GM19372 (cell line): Measurements from ENCODE around the gene CNGA3.
"Not testable (repeated sequence)": the region's sequence is repeated elsewhere in the genome, so short reads cannot be mapped to it uniquely, and the experiment has no call there.

Source experiments
- ATAC-seq: cut with Tn5 transposase; IDR thresholded peaks from one replicate; pipeline ENCODE4 v1.9.1; 2021; ENCODE audit warnings: mild to moderate bottlenecking, low read depth, moderate library complexity; ENCODE audit not compliant: unreplicated experiment

The CNGA3 gene

DNA sequence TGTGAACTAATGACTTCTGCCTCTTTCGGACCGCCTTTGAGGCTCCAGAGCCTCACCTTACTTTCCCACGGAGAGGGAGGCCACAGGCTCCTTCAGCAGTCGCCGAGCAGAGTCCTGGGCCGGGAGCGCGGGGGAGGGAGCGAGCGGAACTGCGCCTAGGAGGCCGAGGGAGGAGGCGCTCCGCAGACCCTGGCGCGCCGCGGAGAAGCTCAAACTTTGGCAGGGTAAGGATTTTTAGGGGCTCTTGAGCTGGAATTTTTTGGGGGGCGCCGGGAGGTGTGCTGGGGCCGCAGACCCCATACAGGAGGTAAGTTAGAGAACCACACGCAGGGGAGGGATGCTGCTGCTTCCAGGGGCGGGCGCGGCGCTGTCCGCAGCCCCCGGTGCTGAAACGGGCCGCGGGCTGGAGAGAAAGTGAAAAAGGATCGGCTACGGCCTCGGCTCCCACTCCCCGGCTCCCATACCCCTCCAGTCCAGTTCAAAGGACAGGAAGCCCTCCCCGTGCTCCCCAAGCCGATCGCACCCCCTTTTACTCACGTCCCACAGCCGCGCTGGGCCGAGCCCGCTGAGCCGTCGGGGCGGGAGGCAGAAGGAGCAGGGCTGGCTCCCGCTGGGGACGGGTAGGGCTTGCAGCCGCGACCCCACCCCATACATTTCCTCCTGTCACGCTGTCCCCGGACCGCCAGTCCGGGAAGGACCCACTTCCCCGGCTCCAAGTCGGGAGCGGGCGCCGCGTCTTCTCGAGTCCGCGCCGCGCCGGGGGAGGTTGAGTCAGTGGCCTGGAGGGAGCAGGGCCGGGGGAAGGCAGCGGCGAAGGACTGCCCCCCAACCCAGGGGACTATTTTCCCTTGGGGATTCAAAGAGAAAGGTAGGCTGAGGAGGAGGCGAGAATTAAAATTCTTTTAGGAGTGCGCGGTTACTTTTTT is at the start of gene CNGA3:
Gene CNGA3 (plus strand): TSS at position 146 of the 926 bp plus-strand sequence. CDS start 23,520 bp downstream, outside the sequence.
- no peak for ATAC-seq

DNA sequence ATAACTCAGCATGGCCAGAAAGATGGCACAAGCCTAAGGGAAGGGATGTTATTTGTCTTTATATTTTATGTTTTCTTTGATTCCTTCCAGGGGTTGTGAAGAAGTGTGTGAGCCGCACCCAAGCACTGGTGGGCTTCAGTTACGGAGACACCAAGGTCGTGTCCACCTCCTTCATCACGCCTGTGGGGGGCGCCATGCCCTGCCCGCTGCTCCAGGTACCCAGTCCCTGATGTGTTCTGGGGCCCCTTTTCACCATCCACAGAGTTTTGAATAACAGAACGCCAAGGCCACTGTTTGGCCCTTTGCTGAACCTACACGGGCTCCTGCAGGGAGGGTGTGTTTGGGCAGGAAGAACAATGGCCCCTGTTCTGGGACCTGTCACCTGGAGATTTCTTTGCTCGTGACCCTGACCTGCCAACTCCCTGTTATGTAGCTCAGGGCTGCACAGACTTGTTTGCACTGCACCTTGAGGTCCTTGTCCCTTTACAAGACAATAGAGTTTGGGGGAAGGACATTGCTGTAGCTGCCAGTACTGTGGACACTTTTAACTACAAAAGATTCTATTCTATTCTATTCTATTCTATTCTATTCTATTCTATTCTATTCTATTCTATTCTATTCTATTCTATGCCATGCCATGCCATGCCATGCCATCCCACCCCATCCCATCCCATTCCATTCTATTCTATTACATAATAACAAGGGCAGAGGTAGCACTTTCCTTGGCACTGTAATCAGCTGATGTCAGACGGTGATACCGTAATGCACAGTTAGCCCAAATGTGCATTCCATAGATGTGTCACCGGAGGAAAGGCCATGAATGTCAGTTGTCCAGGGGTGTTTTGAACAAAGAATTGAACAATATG is 48.2 kb upstream of the CNGA3 start:
- no peak for ATAC-seq

DNA sequence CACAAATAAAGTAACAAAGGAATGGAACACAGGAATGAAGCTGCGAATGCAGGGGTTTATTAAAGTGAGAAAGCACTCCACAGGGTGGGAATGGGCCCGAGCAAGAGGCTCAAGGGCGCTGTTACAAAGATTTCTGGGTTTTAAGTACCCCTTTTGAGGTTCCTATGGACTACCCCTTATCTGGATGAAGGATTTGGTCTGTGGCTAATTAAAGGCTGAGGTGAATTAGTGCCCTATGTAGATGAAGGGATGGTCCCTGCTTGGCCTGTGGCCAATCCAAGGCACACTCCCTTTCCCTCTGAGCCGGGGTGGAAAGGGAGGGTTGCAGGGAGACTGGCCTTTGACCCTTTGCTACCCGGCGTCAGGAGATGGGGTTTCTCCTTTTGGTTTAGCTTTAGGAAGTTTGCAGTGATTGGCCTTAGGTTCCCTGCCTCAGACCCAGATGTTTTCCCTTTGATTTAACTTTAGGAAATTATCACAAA is 47.5 kb upstream of the CNGA3 start:
- ATAC-seq: no peak

DNA sequence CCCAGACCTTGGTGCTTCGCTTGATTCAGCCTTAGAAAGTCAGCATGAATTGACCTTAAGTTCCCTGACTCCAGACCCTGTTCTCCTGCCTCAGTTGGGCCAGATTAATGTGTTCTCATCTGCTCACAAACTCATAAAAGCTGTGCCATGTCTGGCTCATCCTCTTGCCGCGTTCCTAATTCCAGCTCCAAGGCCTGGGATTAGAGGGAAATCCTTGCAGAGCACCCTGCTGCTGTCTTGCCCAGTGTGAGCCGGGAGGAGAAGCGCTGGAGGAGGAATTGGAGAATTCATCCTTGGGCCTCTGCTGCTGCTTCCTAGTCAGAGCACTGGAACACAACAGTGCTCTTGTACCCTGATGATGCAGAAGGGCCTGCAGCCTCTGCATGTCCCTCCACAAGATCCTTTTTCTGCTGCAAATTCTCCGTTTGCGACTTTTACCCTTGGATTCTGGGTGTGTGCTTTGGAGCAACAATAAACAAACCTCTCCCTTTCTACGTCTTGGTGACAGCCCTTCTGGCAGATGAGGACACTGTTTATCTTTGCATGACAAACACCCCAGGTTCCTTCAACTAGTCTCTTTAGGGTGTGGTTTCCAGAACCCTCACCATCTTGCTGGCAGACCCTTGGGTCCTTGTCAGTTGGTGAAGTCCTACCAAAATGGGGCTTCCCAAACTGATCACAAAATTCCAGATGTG is 46.9 kb upstream of the CNGA3 start:
- ATAC-seq: no peak

DNA sequence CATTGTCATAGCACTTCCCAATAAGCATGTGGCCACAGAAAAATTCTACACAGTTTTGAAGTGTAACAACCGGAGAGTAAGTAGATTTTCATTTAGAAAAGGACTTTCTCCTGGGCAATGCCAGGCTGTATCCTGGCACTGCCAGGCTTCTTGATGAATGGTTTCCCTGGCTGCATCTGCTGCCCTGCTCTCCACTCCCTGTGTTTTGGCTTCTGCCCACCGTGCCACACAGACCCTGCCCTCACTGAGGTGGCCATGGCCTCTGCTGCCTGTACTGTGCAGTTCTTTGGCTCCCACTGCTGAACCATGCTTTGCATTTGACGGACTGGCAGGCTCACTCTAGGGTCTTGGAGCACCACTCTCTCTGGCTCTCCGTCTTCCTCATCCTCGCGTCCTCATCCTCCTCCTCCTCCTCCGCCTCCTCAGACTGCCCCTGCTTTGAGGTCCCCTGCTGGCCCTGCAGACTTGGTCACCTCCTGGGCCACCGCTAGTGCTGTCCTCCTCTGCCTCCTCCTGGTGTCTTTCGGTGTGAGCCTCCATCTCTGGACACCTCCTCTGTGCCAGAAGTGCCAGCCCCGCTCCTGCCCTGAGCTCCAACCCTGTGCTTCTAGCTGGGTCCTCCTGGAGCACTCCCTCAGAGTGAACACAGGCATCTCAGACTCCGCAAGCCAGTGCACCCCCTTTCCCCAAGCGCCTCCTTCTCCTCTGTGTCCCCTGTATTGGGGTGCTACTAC is 45.9 kb upstream of the CNGA3 start:
- no peak for ATAC-seq

DNA sequence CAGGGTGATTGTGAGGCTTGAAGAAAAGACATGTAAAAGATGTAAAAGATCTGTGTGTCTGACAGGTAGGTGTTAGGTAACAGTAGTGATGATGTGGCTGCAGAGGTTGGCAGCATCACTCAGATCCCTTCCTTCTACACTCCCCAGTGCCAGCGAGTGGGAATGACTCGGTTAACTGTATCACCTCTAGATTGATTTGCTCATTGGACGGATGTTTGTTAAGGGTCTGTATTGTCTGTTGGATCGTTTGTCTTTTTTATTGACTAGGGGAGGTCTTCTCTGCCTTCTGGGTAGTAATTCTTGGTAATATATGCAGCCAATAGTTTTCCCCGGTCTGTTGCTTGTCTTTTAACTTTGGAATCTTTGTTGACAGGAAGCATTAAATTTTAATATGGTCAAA is 44.8 kb upstream of the CNGA3 start:
- ATAC-seq: no peak

DNA sequence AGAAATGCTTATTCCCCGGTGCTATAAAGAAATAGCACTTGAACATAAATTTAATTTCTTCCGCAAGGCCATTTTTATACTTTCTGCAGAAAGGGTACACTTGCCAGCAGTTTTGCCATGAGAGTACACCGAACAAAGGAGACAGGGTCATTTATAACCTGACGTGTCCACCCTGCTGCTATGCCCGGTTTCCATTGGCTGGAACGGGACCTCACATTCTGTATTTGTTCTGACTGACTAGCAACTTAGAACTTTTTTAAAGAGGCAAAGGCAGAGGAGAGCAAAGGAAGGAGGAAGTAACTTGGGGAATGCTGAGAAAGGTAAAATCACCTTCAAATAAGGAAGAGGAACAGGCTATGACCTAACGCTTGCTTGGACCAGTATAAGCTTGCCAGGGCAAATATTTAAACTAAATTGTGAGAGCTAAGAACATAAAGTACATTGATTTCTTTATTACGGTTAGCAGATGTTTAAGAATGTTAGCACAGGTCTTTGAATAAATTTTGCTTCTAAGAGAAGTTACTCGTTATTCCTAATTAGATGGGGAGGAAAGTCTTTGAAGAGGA is 39.0 kb upstream of the CNGA3 start:
- ATAC-seq: not testable (repeated sequence)

DNA sequence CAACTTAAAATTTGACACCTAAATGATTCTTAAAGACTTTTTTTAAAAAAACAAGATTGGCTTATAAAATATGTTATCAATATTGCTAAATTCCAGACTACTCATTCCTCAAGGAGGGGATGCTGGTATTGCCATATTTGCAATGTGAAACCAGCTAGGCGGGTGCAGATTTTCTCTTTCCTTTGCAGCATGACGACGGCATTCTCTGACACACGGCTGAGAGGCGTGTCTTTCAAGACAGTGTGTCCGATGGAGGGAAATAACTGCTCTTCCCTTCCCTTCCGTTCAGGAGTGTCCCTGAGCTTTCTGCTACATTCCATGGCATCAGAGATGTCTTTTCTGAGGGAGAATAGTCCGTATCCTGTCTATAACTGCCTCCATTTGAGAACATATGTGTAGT is 38.2 kb upstream of the CNGA3 start:
- no peak for ATAC-seq

DNA sequence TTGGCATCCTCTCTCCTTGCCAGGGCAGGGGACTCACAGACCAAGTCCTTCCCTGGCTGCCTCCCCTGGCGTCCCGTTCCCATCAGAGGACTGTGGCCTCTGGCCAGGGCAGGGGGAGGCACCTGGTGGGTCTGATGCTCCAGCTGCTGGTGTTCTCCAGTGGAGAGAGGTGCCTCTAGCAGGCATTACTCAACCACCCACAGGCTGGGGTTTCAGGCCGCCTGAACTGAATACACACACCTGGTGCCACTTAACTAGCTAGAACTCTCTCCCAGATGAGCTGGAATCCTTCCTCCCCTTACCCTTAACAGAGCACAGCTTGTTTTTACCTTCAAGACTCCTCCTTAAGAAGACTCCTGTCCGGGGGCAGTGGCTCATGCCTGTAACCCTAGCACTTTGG is 37.7 kb upstream of the CNGA3 start:
- ATAC-seq: no peak

DNA sequence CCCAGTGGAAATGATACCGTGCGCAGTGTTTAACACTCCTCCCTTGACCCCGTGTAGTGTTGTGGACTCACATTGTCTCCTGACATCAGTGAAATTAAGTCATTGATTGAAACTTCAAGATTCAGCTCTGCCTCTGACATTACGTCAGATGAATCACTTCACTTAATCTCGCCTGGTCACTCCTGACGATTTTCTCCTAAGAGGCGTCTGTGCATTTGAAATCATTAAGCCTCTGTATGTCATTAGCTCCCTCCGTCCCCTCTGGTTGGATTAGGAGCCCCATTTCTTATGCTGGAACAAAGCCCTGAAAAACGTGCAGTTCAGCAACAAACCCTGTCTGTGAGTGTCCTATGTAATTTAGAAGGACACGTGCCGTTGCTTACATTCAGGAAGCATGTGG is 36.7 kb upstream of the CNGA3 start:
- no peak for ATAC-seq

DNA sequence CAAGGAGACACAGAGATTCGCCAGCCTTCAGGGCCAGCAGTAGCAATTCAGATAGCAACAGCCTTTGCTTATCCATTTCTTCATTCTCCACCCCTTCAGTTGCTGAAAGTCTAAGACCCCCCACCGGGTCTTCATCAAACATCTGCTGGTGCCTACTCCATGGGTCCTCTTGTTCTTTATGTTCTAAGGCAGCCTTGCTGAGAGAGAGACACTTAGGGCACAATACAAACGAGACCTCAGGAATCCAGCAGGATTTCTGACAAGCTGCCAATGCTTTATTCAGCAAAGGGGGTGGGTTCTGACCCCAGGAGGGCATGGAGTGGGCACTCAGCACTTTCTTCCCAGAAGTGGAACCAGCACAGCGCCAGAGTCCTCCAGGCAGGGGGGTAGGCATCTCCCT is 36.2 kb upstream of the CNGA3 start:
- no peak for ATAC-seq

DNA sequence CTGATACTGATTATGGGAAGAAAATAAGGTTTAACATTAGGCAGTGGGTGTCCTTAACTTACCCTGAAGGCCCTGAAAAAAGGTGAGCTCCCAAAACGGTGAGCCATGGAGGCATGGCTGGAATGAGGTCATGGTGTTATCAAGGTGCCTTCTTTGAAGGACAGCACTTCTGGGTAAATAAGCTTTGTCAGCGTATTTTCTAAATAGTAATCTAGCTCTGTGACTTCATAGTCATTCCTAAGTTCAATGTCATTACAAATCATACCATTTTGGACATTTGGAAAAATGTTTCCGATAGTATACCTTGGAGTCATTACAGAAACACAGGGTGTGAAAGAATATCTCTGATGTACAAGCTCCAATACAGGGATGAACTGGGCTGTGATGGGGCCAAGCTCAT is 35.2 kb upstream of the CNGA3 start:
- ATAC-seq: no peak

DNA sequence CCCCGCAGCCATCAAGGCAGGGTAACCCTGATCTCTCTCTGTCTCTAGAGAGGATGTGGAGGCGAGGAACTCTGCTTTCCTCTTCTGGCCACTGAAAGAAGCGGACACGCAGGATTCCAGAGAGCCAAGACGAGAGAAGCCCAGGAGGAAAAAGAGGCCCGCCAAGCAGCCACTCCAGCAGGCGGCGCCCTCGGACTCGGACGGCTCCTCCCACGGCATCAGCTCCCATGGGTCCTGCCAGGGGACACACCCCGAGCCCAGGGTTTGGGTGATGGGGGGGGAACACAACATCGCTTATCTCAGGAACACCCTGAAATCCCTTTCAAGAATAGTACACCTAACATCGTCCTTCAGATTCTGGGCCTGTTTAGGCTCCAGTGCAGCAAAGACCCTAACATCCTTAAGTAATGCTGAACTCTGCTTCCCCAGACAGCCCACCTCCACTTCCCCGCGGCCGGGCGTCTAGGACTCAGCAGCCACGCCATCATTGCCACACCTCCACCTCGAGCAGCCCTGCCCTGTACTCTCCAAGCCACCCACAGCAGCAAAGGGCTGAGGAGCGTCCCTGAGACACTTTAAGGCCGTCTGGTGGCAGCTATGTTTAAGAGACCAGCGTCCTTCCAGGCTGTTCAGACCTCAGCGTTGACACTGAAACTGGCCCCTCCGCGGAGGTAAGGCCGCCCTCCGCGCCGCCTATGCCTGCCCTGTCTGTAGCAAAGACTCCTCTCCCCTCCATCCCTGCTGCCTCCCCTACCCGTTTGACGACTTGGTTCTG is 34.3 kb upstream of the CNGA3 start:
- no peak for ATAC-seq

DNA sequence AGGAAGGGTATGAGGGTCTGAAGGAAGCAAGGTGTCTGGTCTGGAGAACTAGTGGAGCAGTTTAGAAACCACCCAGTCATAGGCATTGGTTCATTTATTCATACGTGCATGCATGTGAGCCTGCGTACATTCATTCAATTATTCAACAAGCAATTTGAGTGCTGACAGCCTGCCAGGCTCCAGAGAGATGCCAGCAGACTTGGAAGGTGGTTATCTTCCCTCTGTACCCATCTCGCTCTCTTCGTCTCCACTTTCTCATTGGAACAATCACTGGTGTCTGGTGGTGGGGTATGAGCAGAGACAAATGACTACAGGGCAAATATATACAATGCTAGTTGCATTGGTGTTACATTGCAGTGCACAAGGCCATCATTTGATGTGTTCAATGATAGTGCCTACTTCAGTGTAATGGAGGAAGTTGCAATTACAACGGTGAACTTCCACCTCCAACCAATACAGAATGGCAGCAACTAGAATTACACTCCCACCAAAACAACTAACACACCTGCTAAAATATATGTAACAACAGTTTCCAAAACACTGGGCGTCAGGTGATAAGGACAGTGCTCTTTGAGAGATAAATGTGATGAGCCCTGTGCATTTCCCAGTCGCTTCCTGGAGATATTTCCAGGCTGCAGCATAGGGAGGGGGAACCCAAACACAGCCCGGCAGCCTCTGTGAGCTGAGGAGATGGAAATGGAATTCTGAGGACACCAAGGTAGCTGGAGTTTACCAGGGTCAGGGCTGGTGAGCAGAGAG is 32.6 kb upstream of the CNGA3 start:
- no peak for ATAC-seq

DNA sequence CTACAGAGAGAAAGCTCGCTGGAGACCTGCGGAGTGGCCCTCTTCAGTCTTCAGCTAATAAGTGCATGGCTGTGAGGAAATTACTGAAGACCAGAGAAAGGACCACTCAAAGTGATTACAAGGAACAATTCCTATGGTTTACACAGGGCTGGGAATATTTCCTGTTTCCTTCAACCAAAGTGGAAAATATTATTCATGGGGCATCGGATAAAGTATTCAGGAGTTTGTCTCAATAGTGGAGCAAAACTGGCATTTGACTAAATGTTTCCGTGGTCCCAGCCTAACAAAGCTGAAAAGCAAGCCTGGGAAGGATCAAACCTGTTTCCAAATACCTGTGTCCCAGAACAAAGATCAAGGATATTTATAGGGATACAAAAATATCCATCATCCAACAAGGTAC is 32.0 kb upstream of the CNGA3 start:
- ATAC-seq: no peak

DNA sequence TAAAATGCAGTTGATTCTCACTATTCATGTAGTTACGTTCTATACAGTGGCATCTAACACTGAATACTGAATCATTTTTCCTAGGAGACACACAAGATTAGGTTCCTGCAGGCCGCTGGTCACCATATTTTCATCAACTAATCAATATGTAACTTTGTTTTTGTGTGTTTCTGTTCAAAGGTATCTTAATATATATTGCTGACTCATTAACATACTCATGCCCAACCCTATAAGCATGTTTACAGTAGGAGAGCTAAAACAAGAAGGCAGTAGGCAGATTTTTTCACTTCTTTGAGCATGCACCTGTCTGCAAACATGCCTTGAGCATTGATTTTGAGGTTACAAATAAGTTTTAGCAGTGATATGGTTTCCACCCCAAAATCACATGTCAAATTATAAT is 30.3 kb upstream of the CNGA3 start:
- no peak for ATAC-seq

DNA sequence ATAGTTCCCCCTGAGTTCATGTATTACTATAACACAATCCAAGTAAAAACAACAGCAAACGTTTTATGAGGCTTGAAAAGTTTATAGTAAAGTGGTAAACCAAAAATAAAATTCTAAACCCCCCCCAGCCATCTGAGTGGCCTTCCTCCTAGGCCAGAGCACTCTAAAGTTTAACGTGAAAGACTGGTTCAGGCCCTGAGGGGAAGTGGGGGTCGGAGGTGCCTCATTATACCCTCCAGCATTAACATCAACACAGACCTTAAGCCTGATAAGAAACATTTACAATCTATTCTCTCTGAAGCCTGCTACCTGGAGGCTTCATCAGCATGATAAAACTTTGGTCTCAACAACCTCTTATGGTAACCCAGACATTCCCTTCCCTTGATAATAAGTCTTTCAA is 29.0 kb upstream of the CNGA3 start:
- ATAC-seq: no peak

DNA sequence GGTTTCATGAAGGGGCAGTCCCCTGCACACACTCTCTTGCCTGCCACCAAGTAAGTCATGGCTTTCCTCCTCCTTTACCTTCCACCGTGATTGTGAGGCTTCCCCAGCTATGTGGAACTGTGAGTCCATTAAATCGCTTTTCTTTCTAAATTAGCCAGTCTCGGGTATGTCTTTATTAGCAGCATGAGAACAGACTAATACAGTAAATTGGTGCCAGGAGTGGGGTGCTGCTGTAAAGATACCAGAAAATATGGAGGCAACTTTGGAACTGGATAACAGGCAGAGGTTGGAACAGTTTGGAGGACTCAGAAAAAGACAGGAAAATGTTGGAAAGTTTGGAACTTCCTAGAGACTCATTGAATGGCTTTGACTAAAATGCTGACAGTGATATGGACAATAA is 26.1 kb upstream of the CNGA3 start:
- not testable (repeated sequence) for ATAC-seq
